Osteocyte (in vitro differentiated cells): Measurements from ENCODE around the gene MGAM2. TPM values are rescaled to one million over a fixed set of nuclear protein-coding genes. Genes with fewer than 3 reads are reported as not detected.

Source experiments
- DNase-seq: peaks from one replicate; pipeline ENCODE4 v3.0.0; 2021; ENCODE audit warnings: mixed read lengths; ENCODE audit not compliant: unreplicated experiment; ENCODE audit errors: extremely low spot score
- H3K27ac Mint-ChIP-seq: one replicate; pipeline ENCODE4 v1.8.0; 2021; ENCODE audit warnings: mild to moderate bottlenecking, mixed read lengths; ENCODE audit not compliant: unreplicated experiment
- H3K27me3 Mint-ChIP-seq: one replicate; pipeline ENCODE4 v1.8.0; 2021; ENCODE audit warnings: mixed read lengths; ENCODE audit not compliant: unreplicated experiment
- H3K36me3 Mint-ChIP-seq: one replicate; pipeline ENCODE4 v1.8.0; 2021; ENCODE audit warnings: mixed read lengths; ENCODE audit not compliant: unreplicated experiment
- H3K4me1 Mint-ChIP-seq: one replicate; pipeline ENCODE4 v1.8.0; 2021; ENCODE audit warnings: mixed read lengths; ENCODE audit not compliant: unreplicated experiment
- H3K4me3 Mint-ChIP-seq: one replicate; pipeline ENCODE4 v1.8.0; 2021; ENCODE audit warnings: mild to moderate bottlenecking, moderate library complexity, mixed read lengths; ENCODE audit not compliant: unreplicated experiment
- H3K9me3 Mint-ChIP-seq: one replicate; pipeline ENCODE4 v1.8.0; 2021; ENCODE audit warnings: mixed read lengths; ENCODE audit not compliant: unreplicated experiment
- CTCF ChIP-seq: fragments of 200-600 bp; sonication (generic); IDR thresholded peaks from 2 replicates; pipeline ENCODE4 v1.5.0; 2021; ENCODE audit warnings: antibody characterized with exemption, mild to moderate bottlenecking, moderate library complexity
- total RNA-seq: library from RNA; stranded (reverse); gene quantifications from 2 replicates; pipeline ENCODE4 v1.2.1, GENCODE V29; 2021

The MGAM2 gene
- total RNA-seq, 1 donor from 2014 or later = not detected

GRCh38 chr7:142085428-142085827 lies 26.1 kb upstream of the MGAM2 start:
- no peak for TF ChIP-seq CTCF
- DNase-seq = no peak
- Mint-ChIP-seq H3K9me3 (no peaks in the 10 kb centered on the region), H3K4me3 (no peak overlapping the region), H3K36me3 (no peaks in the 10 kb centered on the region), H3K4me1 (no peaks in the 10 kb centered on the region), H3K27ac (no peak overlapping the region), H3K27me3 (no peaks in the 10 kb centered on the region)

- no peaks in the 10 kb centered on the region for H3K4me1 Mint-ChIP-seq
- DNase-seq = no peak
- no peaks in the 10 kb centered on the region for H3K27me3 Mint-ChIP-seq
Measured at GRCh38 chr7:142088022-142088714, 23.4 kb upstream of the MGAM2 start.

GRCh38 chr7:142089035-142089434 lies 22.5 kb upstream of the MGAM2 start:
- no peak for DNase-seq
- H3K4me1 Mint-ChIP-seq = no peaks in the 10 kb centered on the region
- no peak overlapping the region for H3K4me3 Mint-ChIP-seq
- H3K27ac Mint-ChIP-seq = no peak overlapping the region
- H3K27me3 Mint-ChIP-seq = no peaks in the 10 kb centered on the region
- H3K9me3 Mint-ChIP-seq = no peaks in the 10 kb centered on the region
- no peak for TF ChIP-seq CTCF
- no peaks in the 10 kb centered on the region for H3K36me3 Mint-ChIP-seq

More at GRCh38 chr7:142088022-142088714, 23.4 kb upstream of the MGAM2 start:
- Mint-ChIP-seq H3K27ac (no peak overlapping the region), H3K4me3 (no peak overlapping the region), H3K9me3 (no peaks in the 10 kb centered on the region), H3K36me3 (no peaks in the 10 kb centered on the region)
- no peak for TF ChIP-seq CTCF

GRCh38 chr7:142091961-142092360 lies 19.6 kb upstream of the MGAM2 start:
- Mint-ChIP-seq H3K36me3 (no peaks in the 10 kb centered on the region), H3K27me3 (no peaks in the 10 kb centered on the region), H3K9me3 (no peaks in the 10 kb centered on the region), H3K4me1 (no peaks in the 10 kb centered on the region), H3K4me3 (no peak overlapping the region), H3K27ac (no peak overlapping the region)
- no peak for TF ChIP-seq CTCF
- DNase-seq = no peak

- Mint-ChIP-seq H3K27me3 (no peaks in the 10 kb centered on the region), H3K36me3 (no peaks in the 10 kb centered on the region), H3K27ac (no peak overlapping the region), H3K9me3 (no peaks in the 10 kb centered on the region), H3K4me1 (peaks cover 3% of the 10 kb centered on the region), H3K4me3 (no peak overlapping the region)
- TF ChIP-seq CTCF = no peak
- DNase-seq = no peak
Measured at GRCh38 chr7:142094861-142095260, 16.7 kb upstream of the MGAM2 start.
